CD8-positive, alpha-beta memory T cell (primary cell): ENCODE results near the gene LRRC75A. TPM values are rescaled to one million over a fixed set of nuclear protein-coding genes. Genes with fewer than 3 reads are reported as not detected.
"Not testable (repeated sequence)": the region's sequence is repeated elsewhere in the genome, so short reads cannot be mapped to it uniquely, and the experiment has no call there.

Experiments
- CTCF ChIA-PET: fragments of 350-600 bp; sonication (Branson Sonifier 250); formaldehyde crosslinking; loops from one replicate; lab custom pipeline; 2021; ENCODE audit warnings: antibody characterized with exemption; lab: Charles Lee
- POLR2A ChIA-PET: fragments of 350-600 bp; sonication (Branson Sonifier 250); formaldehyde crosslinking; loops from one replicate; lab custom pipeline; 2021; ENCODE audit warnings: antibody characterized with exemption; lab: Charles Lee
- DNase-seq, 5 donors: peaks; one replicate each; pipeline versions ENCODE4 v3.0.0 to v3.0.0-alpha.2; 2020 to 2022; ENCODE audit warnings: mixed read lengths in 1 of 5
- H3K27ac ChIP-seq: one replicate; pipeline ENCODE4 v1.7.0; 2013; ENCODE audit warnings: low read depth, mild to moderate bottlenecking, low read length, moderate library complexity
- H3K27me3 ChIP-seq: 2 replicates; pipeline ENCODE4 v1.7.0; 2013; ENCODE audit warnings: low read length, mild to moderate bottlenecking; ENCODE audit not compliant: insufficient read depth, poor library complexity, severe bottlenecking
- H3K36me3 ChIP-seq: 2 replicates; pipeline ENCODE4 v1.7.0; 2013; ENCODE audit warnings: mild to moderate bottlenecking, low read length, moderate library complexity; ENCODE audit not compliant: insufficient read depth
- H3K4me1 ChIP-seq: 2 replicates; pipeline ENCODE4 v1.7.0; 2013; ENCODE audit warnings: mild to moderate bottlenecking, low read length, moderate library complexity; ENCODE audit not compliant: insufficient read depth
- H3K4me3 ChIP-seq: 2 replicates; pipeline ENCODE4 v1.7.0; 2013; ENCODE audit warnings: mild to moderate bottlenecking, low read length
- H3K9me3 ChIP-seq: 2 replicates; pipeline ENCODE4 v1.7.0; 2013; ENCODE audit warnings: mild to moderate bottlenecking, low read length
- H3K27ac Mint-ChIP-seq, 8 donors: one replicate each; pipeline ENCODE4 v1.8.0; 2020 to 2021; ENCODE audit warnings: mixed read lengths in 8 of 8, mild to moderate bottlenecking in 6 of 8, inconsistent platforms in 3 of 8, moderate library complexity in 3 of 8
- H3K27me3 Mint-ChIP-seq, 2 donors: one replicate each; pipeline ENCODE4 v1.8.0; 2020 to 2021; ENCODE audit warnings: mixed read lengths in 2 of 2, mild to moderate bottlenecking in 1 of 2, moderate library complexity in 1 of 2
- H3K36me3 Mint-ChIP-seq, 3 donors: one replicate each; pipeline ENCODE4 v1.8.0; 2020 to 2021; ENCODE audit warnings: mixed read lengths in 3 of 3, inconsistent platforms in 1 of 3, mild to moderate bottlenecking in 1 of 3
- H3K4me1 Mint-ChIP-seq, 3 donors: one replicate each; pipeline ENCODE4 v1.8.0; 2020 to 2021; ENCODE audit warnings: mixed read lengths in 3 of 3, inconsistent platforms in 1 of 3, mild to moderate bottlenecking in 1 of 3
- H3K4me3 Mint-ChIP-seq, 7 donors: one replicate each; pipeline ENCODE4 v1.8.0; 2020 to 2021; ENCODE audit warnings: mixed read lengths in 7 of 7, mild to moderate bottlenecking in 6 of 7, moderate library complexity in 4 of 7, inconsistent platforms in 2 of 7
- H3K9me3 Mint-ChIP-seq, 5 donors: one replicate each; pipeline ENCODE4 v1.8.0; 2020 to 2022; ENCODE audit warnings: mixed read lengths in 5 of 5, mild to moderate bottlenecking in 3 of 5, moderate library complexity in 2 of 5, inconsistent platforms in 1 of 5
- polyA plus RNA-seq: library from polyadenylated mRNA; unstranded; fragments of 300-500 nt; fragmentation: Illumina TruSeq; gene quantifications from one replicate; pipeline ENCODE4 v1.2.3, GENCODE V29; 2021
- total RNA-seq, 2 experiments: library from RNA; stranded (reverse); gene quantifications; one replicate each; pipeline ENCODE4 v1.2.3, GENCODE V29; 2021

LRRC75A gene
- total and polyA plus RNA-seq, 3 experiments from 2014 or later, result 2.2 to 4.6 (median 2.6) TPM

DNA sequence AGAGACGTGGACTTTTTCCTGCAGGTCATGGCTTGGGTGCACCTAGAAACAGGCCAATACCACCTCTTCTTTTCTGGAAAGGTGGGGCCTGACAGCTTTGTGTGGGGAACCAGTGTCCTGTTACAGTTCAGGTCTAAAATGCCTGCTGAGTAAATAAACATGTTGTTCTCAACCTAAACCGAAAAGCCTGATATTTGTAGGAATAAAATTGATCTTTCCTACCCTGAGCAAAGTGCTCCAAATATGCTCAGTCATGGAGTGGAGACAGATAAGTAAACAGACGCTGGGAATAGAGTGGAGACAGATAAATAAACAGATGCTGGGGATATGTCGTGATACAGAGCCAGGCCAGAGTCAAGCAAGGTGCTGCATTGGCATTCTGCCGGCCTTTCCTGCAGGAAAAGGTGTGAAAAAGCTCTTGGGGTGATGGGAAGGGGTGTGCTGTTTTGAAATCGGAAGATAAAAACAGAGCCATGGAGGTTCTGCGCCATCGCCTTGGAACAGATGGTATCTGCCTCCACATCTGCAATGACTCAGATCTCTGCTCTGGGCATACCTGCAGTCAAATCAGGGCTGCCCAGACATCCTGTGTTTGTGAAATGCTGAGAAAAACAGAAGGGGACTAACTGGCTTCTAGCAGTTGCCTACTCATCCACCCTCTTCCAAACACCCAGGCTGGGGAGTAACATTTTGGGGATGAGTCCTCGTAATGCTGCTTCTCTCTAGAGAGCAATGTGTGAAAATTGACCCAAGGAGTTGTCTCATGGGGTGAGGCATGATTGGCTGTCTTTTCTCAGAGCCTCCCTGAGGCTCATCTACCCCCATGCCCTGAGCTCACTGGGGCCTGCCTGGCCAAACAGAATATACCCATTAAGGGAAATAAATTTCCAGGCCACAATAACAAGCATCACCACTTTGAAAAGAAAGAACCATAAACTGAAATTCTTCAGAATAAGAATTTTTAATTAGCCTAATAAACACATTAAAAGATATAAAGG, 93.4 kb downstream of the LRRC75A start:
- H3K27me3 Mint-ChIP-seq, result peaks cover 16 to 23% of the 10 kb centered on the region in 2 donors
- no peaks in the 10 kb centered on the region for H3K9me3 ChIP-seq
- CTCF ChIA-PET, result no interaction called here
- H3K27me3 ChIP-seq, result no peaks in the 10 kb centered on the region
- H3K9me3 Mint-ChIP-seq, result no peaks in the 10 kb centered on the region
- H3K36me3 Mint-ChIP-seq, result no peaks in the 10 kb centered on the region
- POLR2A ChIA-PET, result no interaction called here
- H3K4me1 Mint-ChIP-seq, result peaks cover 0 to 4% (median 0%) of the 10 kb centered on the region in 3 donors
- H3K4me3 Mint-ChIP-seq, result no peak overlapping the region
- no peak overlapping the region for H3K4me3 ChIP-seq
- H3K27ac Mint-ChIP-seq, result peak overlapping the region in 2 of 8 donors; percentile 12 to 17
- H3K27ac ChIP-seq, result no peak overlapping the region
- no peaks in the 10 kb centered on the region for H3K36me3 ChIP-seq
- H3K4me1 ChIP-seq, result no peaks in the 10 kb centered on the region
- peak in 1 of 5 donors; percentile 35 for DNase-seq

DNA sequence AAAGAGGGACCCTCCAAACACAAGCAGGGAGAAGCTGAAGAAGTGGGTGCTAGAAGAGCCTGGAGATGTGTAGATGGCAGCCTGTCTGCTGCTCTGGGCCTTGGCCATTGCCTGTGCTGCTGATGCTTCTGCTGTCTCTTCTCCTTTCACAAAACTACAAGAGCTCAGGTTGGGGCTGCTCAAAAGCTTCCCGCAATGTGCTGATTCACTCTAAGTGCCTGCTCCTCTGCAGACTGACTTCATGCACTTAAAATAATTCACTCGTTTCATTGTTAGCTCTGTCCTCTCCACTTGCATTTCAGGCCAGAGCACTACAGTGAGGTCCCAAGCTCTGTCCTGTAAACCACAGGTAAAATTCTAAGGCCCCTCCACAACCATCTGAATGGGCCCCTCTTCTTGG, 95.3 kb downstream of the LRRC75A start:
- H3K9me3 ChIP-seq, H3K4me3 Mint-ChIP-seq: not testable (repeated sequence)

DNA sequence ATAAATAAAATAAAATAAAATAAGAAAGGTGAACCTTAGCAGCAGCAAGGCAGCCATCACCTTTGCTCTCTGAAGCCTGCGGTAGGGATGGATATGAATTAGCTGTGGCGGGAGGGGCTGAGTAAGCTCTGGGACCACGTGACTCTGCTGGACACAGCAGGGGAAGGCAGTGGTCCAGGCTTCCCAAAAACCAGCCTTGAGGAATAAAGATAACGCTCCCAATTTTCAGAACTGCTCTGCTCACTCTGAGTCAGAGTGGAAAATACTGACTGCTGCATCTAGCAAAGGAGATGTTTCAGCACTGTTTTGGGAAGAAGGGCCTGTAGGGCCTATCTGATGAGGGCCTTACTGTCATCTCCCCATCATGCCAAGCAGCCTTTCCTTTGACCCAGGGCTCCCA, 96.1 kb downstream of the LRRC75A start:
- H3K27me3 Mint-ChIP-seq, result peaks cover 7 to 13% of the 10 kb centered on the region in 2 donors
- H3K27ac Mint-ChIP-seq, H3K27ac ChIP-seq, H3K36me3 ChIP-seq, H3K9me3 ChIP-seq, H3K9me3 Mint-ChIP-seq, H3K27me3 ChIP-seq, POLR2A ChIA-PET, H3K4me1 ChIP-seq, CTCF ChIA-PET, H3K4me3 Mint-ChIP-seq, H3K4me3 ChIP-seq, H3K36me3 Mint-ChIP-seq, H3K4me1 Mint-ChIP-seq: not testable (repeated sequence)
- DNase-seq, result peak in 1 of 5 donors; percentile 9

More for the DNA sequence above, 95.3 kb downstream of the LRRC75A start:
- H3K27ac ChIP-seq, H3K9me3 Mint-ChIP-seq, H3K4me3 ChIP-seq, H3K27me3 ChIP-seq, H3K36me3 ChIP-seq, H3K36me3 Mint-ChIP-seq, H3K4me1 Mint-ChIP-seq, POLR2A ChIA-PET, DNase-seq, H3K4me1 ChIP-seq, CTCF ChIA-PET: not testable (repeated sequence)
- peaks cover 5 to 18% of the 10 kb centered on the region in 2 donors for H3K27me3 Mint-ChIP-seq
- peak overlapping the region in 1 of 8 donors; percentile 51 for H3K27ac Mint-ChIP-seq

DNA sequence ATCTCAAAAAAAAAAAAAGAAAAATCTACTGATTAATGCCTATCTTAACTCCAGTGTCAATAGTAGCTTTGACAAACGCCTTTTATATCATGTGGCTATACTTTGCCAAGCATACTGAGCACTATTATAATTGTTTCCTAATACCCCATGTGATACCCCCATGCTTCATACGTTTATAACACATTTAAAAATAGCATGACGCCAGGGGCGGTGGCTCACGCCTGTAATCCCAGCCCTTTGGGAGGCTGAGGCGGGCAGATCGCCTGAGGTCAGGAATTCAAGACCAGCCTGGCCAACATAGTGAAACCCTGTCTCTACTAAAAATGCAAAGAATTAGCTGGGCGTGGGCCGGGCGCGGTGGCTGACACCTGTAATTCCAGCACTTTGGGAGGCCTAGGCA, 99.5 kb downstream of the LRRC75A start:
- POLR2A ChIA-PET, H3K4me3 ChIP-seq, H3K9me3 Mint-ChIP-seq, H3K27me3 ChIP-seq, H3K4me1 ChIP-seq, H3K27ac Mint-ChIP-seq, H3K27me3 Mint-ChIP-seq, H3K36me3 ChIP-seq, H3K9me3 ChIP-seq, DNase-seq, H3K27ac ChIP-seq, H3K4me3 Mint-ChIP-seq, H3K4me1 Mint-ChIP-seq, H3K36me3 Mint-ChIP-seq: not testable (repeated sequence)
- CTCF ChIA-PET, result interaction anchor here (1.8 kb wide), 1 partner anchor 129 kb away, joined by 4 read pairs; no protein-coding TSS in a partner anchor

Other genes with a start within 250 kb of the LRRC75A start
- gene CENPV, start 138.7 kb downstream of the LRRC75A start, total RNA-seq, result 10 to 100 TPM; 53.4 to 56.4 TPM
- gene CENPV, start 138.7 kb downstream of the LRRC75A start, polyA plus RNA-seq, result 18.2 TPM
- gene UBB, start 111.1 kb downstream of the LRRC75A start, total RNA-seq, result 1,000 to 10,000 TPM; 1,678 to 1,690 TPM
- gene UBB, start 111.1 kb downstream of the LRRC75A start, polyA plus RNA-seq, result 2,132 TPM
- gene TRPV2, start 76.6 kb downstream of the LRRC75A start, total RNA-seq, result 10 to 100 TPM; 60.0 to 67.3 TPM
- 134 TPM for gene TRPV2, start 76.6 kb downstream of the LRRC75A start, polyA plus RNA-seq
- gene ZNF287, start 77.0 kb upstream of the LRRC75A start, total RNA-seq, result 1 to 10 TPM; 8.9 to 9.2 TPM
- gene ZNF287, start 77.0 kb upstream of the LRRC75A start, polyA plus RNA-seq, result 14.5 TPM
- gene ZNF624, start 161.7 kb upstream of the LRRC75A start, total RNA-seq, result 1 to 10 TPM; 5.3 to 5.8 TPM
- 3.3 TPM for gene ZNF624, start 161.7 kb upstream of the LRRC75A start, polyA plus RNA-seq
- gene CCDC144A, start 198.0 kb upstream of the LRRC75A start, total RNA-seq, result 1 to 10 TPM in 1 of 2 experiments, under 1 TPM in 1; 0.95 to 1.2 TPM
- gene CCDC144A, start 198.0 kb upstream of the LRRC75A start, polyA plus RNA-seq, result 1.5 TPM